ENCODE data around the gene CHPF2.

Gene CHPF2

GRCh38 chr7:151286148-151286547, 53.9 kb downstream of the CHPF2 start:
- DNase-seq (ENCODE audit: low read depth in 3 of 3), result no peak

Measured in stimulated activated CD4-positive, alpha-beta T cell treated with anti-CD3 and anti-CD28 coated beads, TNF-alpha, amount 100 ng/mL, for 24 hours (primary cell).